Measurements from ENCODE around the gene PCDH7. TPM values are rescaled to one million over a fixed set of nuclear protein-coding genes. Genes with fewer than 3 reads are reported as not detected.
A peak's percentile ranks its signal among the peaks of the same experiment; 100 is the strongest.

Gene PCDH7
- total RNA-seq, 1 donor from 2014 or later, result 23.1 TPM

DNA sequence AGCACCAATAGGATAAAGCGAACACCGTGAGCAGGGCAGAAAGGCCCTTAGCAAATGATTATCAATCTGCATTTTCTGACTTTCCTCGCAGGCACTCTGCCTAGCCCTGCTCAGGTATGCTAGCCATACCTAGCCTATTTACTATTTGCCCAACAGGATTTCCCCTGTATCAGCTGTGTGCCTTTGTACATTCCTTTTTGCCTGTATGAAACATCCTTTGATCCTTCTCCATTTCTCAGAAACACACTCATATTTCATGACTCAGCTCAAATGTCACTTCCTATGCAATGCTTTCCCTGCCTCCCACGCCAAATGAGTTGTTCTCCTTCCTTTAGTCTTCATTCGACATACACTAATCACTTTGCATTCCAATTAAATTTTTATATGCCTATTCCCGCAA is 37.2 kb downstream of the PCDH7 start:
- intact Hi-C loops (cut with DNase I), result no loop called here
- TF ChIP-seq, protein P1, sequence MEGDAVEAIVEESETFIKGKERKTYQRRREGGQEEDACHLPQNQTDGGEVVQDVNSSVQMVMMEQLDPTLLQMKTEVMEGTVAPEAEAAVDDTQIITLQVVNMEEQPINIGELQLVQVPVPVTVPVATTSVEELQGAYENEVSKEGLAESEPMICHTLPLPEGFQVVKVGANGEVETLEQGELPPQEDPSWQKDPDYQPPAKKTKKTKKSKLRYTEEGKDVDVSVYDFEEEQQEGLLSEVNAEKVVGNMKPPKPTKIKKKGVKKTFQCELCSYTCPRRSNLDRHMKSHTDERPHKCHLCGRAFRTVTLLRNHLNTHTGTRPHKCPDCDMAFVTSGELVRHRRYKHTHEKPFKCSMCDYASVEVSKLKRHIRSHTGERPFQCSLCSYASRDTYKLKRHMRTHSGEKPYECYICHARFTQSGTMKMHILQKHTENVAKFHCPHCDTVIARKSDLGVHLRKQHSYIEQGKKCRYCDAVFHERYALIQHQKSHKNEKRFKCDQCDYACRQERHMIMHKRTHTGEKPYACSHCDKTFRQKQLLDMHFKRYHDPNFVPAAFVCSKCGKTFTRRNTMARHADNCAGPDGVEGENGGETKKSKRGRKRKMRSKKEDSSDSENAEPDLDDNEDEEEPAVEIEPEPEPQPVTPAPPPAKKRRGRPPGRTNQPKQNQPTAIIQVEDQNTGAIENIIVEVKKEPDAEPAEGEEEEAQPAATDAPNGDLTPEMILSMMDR (IDR thresholded peaks at IDR 0.05), result no peak
- TF ChIP-seq POLR2AphosphoS5 (IDR thresholded peaks at IDR 0.05; ENCODE audit: insufficient read depth in 1 of 2, low read depth in 1 of 2), result peak in 1 of 2 donors; percentile 59
- Histone ChIP-seq H3K9me3 (no peaks in the 10 kb centered on the region), H3K27me3 (no peaks in the 10 kb centered on the region), H3K27ac (no peak overlapping the region), H3K36me3 (no peaks in the 10 kb centered on the region), H3K4me3 (no peak overlapping the region), H3K4me1 (peaks cover 23% of the 10 kb centered on the region)
- no peak for DNase-seq (ENCODE audit: extremely low spot score in 2 of 2)

DNA sequence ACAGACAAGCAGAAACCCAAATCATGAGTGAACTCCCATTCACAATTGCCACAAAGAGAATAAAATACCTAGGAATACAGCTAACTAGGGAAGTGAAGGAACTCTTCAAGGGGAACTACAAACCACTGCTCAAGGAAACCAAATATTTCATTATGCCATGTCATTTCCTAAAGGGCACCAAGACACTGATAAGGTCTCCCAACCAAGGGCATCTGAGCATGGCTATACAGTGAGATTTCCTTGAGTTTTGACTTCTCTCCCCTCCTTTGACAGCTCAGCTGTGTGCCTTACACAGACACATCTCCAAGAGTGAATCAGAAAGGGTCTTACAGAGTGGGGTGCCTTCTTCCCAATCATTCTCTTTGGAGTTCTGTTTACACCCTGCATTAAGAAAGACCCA is 40.4 kb downstream of the PCDH7 start:
- H3K9me3 ChIP-seq, result no peaks in the 10 kb centered on the region
- H3K36me3 ChIP-seq, result no peaks in the 10 kb centered on the region
- H3K27me3 ChIP-seq, result no peaks in the 10 kb centered on the region
- intact Hi-C loops (cut with DNase I), result no loop called here
- TF ChIP-seq POLR2AphosphoS5 (IDR thresholded peaks at IDR 0.05; ENCODE audit: insufficient read depth in 1 of 2, low read depth in 1 of 2) (no peak), POLR2A (IDR thresholded peaks at IDR 0.05) (no peak)
- TF ChIP-seq, protein P1 (IDR thresholded peaks at IDR 0.05), result no peak
- no peak for DNase-seq (ENCODE audit: extremely low spot score in 2 of 2)
- H3K4me1 ChIP-seq, result peaks cover 16% of the 10 kb centered on the region
- no peak overlapping the region for H3K27ac ChIP-seq
- no peak overlapping the region for H3K4me3 ChIP-seq

DNA sequence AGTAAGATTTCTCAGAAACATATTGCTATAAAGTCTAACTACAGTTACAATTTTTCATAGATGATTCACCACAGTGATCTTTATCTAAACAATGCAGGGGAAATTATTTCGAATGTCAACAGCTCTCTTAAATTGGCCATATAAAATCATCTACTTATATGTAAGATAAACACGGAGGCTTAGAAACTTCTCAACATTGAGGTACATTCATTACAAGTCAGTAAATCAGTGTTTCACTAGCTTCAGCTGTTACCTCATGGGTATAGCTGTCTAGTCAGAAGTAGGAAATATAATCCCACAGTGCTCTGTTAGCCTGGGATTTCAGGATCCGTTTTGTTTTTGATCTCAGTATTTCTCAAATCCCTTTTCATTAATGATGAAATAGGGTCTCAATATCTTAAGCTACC is 43.2 kb downstream of the PCDH7 start:
- H3K36me3 ChIP-seq, result no peaks in the 10 kb centered on the region
- H3K4me3 ChIP-seq, result no peak overlapping the region
- TF ChIP-seq POLR2AphosphoS5 (IDR thresholded peaks at IDR 0.05; ENCODE audit: insufficient read depth in 1 of 2, low read depth in 1 of 2), result no peak
- TF ChIP-seq, protein P1 (IDR thresholded peaks at IDR 0.05), result no peak
- TF ChIP-seq POLR2A (IDR thresholded peaks at IDR 0.05), result no peak
- intact Hi-C loops (cut with DNase I), result no loop called here
- peaks cover 7% of the 10 kb centered on the region for H3K4me1 ChIP-seq
- H3K27me3 ChIP-seq, result no peaks in the 10 kb centered on the region
- no peak overlapping the region for H3K27ac ChIP-seq
- DNase-seq (ENCODE audit: extremely low spot score in 2 of 2), result no peak
- H3K9me3 ChIP-seq, result no peaks in the 10 kb centered on the region

DNA sequence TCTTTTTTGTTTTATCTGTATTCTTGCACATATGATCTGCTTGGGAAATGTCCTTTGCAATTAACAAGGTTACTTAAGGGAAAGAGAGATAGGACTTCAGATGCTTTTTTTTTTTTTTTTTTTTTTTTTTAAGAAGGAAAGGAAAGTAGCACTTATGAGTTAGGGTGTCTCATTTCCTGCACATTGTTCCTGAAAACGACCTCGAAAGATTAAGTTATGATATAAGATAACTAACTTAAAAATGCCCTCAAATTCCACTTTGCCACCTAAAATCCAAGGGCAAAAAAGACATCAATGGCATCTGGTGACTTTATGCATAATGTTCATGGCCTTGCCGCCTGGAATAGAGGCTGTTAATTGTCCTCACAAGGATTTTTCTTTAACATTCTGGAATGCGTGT is 44.9 kb downstream of the PCDH7 start:
- no peaks in the 10 kb centered on the region for H3K27me3 ChIP-seq
- DNase-seq (ENCODE audit: extremely low spot score in 2 of 2), result no peak
- peaks cover 19% of the 10 kb centered on the region for H3K4me1 ChIP-seq
- TF ChIP-seq POLR2A (IDR thresholded peaks at IDR 0.05), result no peak
- TF ChIP-seq, protein P1 (IDR thresholded peaks at IDR 0.05), result no peak
- no peak for TF ChIP-seq POLR2AphosphoS5 (IDR thresholded peaks at IDR 0.05; ENCODE audit: insufficient read depth in 1 of 2, low read depth in 1 of 2)
- H3K4me3 ChIP-seq, result no peak overlapping the region
- no peaks in the 10 kb centered on the region for H3K36me3 ChIP-seq
- intact Hi-C loops (cut with DNase I), result no loop called here
- H3K9me3 ChIP-seq, result no peaks in the 10 kb centered on the region
- H3K27ac ChIP-seq, result no peak overlapping the region

DNA sequence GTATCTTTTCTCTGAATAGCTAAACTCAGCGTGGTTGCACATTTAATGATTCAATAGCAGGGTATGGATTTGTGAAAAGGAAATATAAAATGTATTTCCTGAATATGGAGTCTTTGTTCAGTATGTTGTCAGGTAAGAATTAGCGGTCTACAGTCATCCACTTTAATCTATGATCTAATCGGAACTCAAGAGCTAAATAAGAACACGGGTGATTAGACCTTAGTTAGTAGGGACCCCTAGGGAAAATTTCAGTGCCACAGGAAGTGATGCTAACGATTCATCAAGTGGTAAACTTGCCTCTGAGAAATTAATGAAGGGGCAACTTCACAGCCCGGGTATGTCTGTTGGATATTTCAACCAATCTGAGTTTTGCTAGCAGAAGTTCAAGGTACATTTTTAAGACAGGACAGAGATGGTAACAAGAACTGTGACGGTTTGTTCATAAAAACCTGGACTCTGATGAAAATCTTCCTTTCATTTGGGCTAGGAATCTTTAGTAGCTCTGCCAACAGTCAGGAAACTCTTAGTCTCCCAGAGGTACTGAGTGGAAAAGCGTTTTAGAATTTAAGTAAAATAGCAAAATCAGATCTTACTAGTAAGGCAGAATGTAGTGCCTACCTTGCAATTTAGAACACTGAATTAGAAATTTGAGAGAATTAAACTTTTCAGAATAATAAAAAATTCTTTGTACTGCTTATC is 47.1 kb downstream of the PCDH7 start:
- TF ChIP-seq POLR2AphosphoS5 (IDR thresholded peaks at IDR 0.05; ENCODE audit: insufficient read depth in 1 of 2, low read depth in 1 of 2), result no peak
- Histone ChIP-seq H3K36me3 (no peaks in the 10 kb centered on the region), H3K27ac (no peak overlapping the region), H3K4me3 (no peak overlapping the region), H3K4me1 (peaks cover 29% of the 10 kb centered on the region), H3K9me3 (no peaks in the 10 kb centered on the region), H3K27me3 (no peaks in the 10 kb centered on the region)
- no peak for DNase-seq (ENCODE audit: extremely low spot score in 2 of 2)
- intact Hi-C loops (cut with DNase I), result no loop called here
